Measurements from ENCODE around the gene RPS15.
"Not testable (repeated sequence)": the region's sequence is repeated elsewhere in the genome, so short reads cannot be mapped to it uniquely, and the experiment has no call there.

The RPS15 gene

GRCh38 chr19:1435378-1435989 is 2.7 kb upstream of the RPS15 start:
- Histone ChIP-seq H3K27me3 (ENCODE audit: insufficient read depth, poor library complexity, severe bottlenecking) (no peaks in the 10 kb centered on the region), H3K4me3 (replicated peaks; ENCODE audit: insufficient read depth, low read length) (no peak overlapping the region), H3K27ac (replicated peaks) (no peak overlapping the region)
- no peak for DNase-seq (ENCODE audit: low read depth in 1 of 2, low spot score in 1 of 2)
- no peak for TF ChIP-seq GABPA (IDR thresholded peaks at IDR 0.05; ENCODE audit: low read depth)
- TF ChIP-seq, protein P1, sequence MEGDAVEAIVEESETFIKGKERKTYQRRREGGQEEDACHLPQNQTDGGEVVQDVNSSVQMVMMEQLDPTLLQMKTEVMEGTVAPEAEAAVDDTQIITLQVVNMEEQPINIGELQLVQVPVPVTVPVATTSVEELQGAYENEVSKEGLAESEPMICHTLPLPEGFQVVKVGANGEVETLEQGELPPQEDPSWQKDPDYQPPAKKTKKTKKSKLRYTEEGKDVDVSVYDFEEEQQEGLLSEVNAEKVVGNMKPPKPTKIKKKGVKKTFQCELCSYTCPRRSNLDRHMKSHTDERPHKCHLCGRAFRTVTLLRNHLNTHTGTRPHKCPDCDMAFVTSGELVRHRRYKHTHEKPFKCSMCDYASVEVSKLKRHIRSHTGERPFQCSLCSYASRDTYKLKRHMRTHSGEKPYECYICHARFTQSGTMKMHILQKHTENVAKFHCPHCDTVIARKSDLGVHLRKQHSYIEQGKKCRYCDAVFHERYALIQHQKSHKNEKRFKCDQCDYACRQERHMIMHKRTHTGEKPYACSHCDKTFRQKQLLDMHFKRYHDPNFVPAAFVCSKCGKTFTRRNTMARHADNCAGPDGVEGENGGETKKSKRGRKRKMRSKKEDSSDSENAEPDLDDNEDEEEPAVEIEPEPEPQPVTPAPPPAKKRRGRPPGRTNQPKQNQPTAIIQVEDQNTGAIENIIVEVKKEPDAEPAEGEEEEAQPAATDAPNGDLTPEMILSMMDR (IDR thresholded peaks at IDR 0.05; ENCODE audit: insufficient read depth, low read length), result no peak
- peak; percentile 48; the same call in 1 of the 2 replicates for TF ChIP-seq POLR2AphosphoS5 (IDR thresholded peaks at IDR 0.05; ENCODE audit: low read depth)
- no peak for TF ChIP-seq SPI1 (IDR thresholded peaks at IDR 0.05; ENCODE audit: borderline replicate concordance, low read depth)

GRCh38 chr19:1437609-1438008 is 587 bp upstream of the RPS15 start:
- Histone ChIP-seq H3K4me3 (replicated peaks; ENCODE audit: insufficient read depth, low read length) (no peak overlapping the region), H3K27ac (replicated peaks) (peak overlapping the region; percentile 94), H3K27me3 (ENCODE audit: insufficient read depth, poor library complexity, severe bottlenecking) (no peaks in the 10 kb centered on the region)
- TF ChIP-seq, protein P2, sequence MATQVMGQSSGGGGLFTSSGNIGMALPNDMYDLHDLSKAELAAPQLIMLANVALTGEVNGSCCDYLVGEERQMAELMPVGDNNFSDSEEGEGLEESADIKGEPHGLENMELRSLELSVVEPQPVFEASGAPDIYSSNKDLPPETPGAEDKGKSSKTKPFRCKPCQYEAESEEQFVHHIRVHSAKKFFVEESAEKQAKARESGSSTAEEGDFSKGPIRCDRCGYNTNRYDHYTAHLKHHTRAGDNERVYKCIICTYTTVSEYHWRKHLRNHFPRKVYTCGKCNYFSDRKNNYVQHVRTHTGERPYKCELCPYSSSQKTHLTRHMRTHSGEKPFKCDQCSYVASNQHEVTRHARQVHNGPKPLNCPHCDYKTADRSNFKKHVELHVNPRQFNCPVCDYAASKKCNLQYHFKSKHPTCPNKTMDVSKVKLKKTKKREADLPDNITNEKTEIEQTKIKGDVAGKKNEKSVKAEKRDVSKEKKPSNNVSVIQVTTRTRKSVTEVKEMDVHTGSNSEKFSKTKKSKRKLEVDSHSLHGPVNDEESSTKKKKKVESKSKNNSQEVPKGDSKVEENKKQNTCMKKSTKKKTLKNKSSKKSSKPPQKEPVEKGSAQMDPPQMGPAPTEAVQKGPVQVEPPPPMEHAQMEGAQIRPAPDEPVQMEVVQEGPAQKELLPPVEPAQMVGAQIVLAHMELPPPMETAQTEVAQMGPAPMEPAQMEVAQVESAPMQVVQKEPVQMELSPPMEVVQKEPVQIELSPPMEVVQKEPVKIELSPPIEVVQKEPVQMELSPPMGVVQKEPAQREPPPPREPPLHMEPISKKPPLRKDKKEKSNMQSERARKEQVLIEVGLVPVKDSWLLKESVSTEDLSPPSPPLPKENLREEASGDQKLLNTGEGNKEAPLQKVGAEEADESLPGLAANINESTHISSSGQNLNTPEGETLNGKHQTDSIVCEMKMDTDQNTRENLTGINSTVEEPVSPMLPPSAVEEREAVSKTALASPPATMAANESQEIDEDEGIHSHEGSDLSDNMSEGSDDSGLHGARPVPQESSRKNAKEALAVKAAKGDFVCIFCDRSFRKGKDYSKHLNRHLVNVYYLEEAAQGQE (IDR thresholded peaks at IDR 0.05; ENCODE audit: insufficient replicate concordance, low read depth), result no peak
- no peak for TF ChIP-seq POLR2AphosphoS5 (IDR thresholded peaks at IDR 0.05; ENCODE audit: low read depth)
- DNase-seq (ENCODE audit: low read depth in 1 of 2, low spot score in 1 of 2), result no peak

GRCh38 chr19:1438933-1439354 is 748 bp downstream of the RPS15 start:
- DNase-seq (ENCODE audit: low read depth in 1 of 2, low spot score in 1 of 2), result no peak
- H3K27ac ChIP-seq (replicated peaks), result peak overlapping the region; percentile 94
- TF ChIP-seq POLR2AphosphoS5 (IDR thresholded peaks at IDR 0.05; ENCODE audit: low read depth) (no peak), GABPA (IDR thresholded peaks at IDR 0.05; ENCODE audit: low read depth) (no peak), SPI1 (IDR thresholded peaks at IDR 0.05; ENCODE audit: borderline replicate concordance, low read depth) (no peak)
- TF ChIP-seq, protein P2 (IDR thresholded peaks at IDR 0.05; ENCODE audit: insufficient replicate concordance, low read depth), result no peak
- TF ChIP-seq, protein P1 (IDR thresholded peaks at IDR 0.05; ENCODE audit: insufficient read depth, low read length), result no peak
- H3K4me3 ChIP-seq (replicated peaks; ENCODE audit: insufficient read depth, low read length), result peak overlapping the region; percentile 86
- H3K27me3 ChIP-seq (ENCODE audit: insufficient read depth, poor library complexity, severe bottlenecking), result no peaks in the 10 kb centered on the region

- Histone ChIP-seq H3K4me3 (replicated peaks; ENCODE audit: insufficient read depth, low read length) (peak overlapping the region; percentile 86), H3K27ac (replicated peaks) (peak overlapping the region; percentile 94)
- DNase-seq (ENCODE audit: low read depth in 1 of 2, low spot score in 1 of 2), result peak in 1 of 2 experiments; percentile 72
- not testable (repeated sequence) for H3K27me3 ChIP-seq (ENCODE audit: insufficient read depth, poor library complexity, severe bottlenecking)
- TF ChIP-seq POLR2AphosphoS5 (IDR thresholded peaks at IDR 0.05; ENCODE audit: low read depth), result peak; percentile 37
Measured at GRCh38 chr19:1439525-1440417, 1.6 kb downstream of the RPS15 start.

Measured in HL-60 (cell line).